Testis (tissue), 3 donors: ENCODE data around the gene RNF183. TPM values are rescaled to one million over a fixed set of nuclear protein-coding genes. Genes with fewer than 3 reads are reported as not detected.

Experiments
- DNase-seq: peaks from one replicate; pipeline ENCODE4 v3.0.0-alpha.2; 2019
- H3K27ac ChIP-seq, 2 donors: fragments of 200-600 bp; sonication (generic); one replicate each; pipeline ENCODE4 v1.5.1; 2019
- H3K27me3 ChIP-seq: fragments of 200-600 bp; sonication (generic); one replicate; pipeline ENCODE4 v1.5.1; 2019
- H3K36me3 ChIP-seq: fragments of 200-600 bp; sonication (generic); one replicate; pipeline ENCODE4 v1.5.1; 2017; ENCODE audit warnings: low read depth; ENCODE audit errors: missing control alignments
- H3K4me1 ChIP-seq: fragments of 200-600 bp; sonication (generic); one replicate; pipeline ENCODE4 v1.5.1; 2019
- H3K4me3 ChIP-seq, 2 donors: fragments of 200-600 bp; sonication (generic); one replicate each; pipeline ENCODE4 v1.5.1; 2017 to 2019
- H3K9me3 ChIP-seq: fragments of 200-600 bp; sonication (generic); one replicate; pipeline ENCODE4 v1.5.1; 2017
- CTCF ChIP-seq, 3 experiments: fragments of 450-650 bp in 2 of 3; fragments of 200-600 bp in 1 of 3; sonication (generic) in 1 of 3; IDR thresholded peaks; one replicate each; pipeline ENCODE4 v1.5.1; 2016 to 2019; ENCODE audit warnings: antibody characterized with exemption in 3 of 3, mild to moderate bottlenecking in 2 of 3, moderate library complexity in 1 of 3
- POLR2A ChIP-seq: fragments of 450-650 bp; IDR thresholded peaks from one replicate; pipeline ENCODE4 v1.6.1; 2017; ENCODE audit warnings: antibody characterized with exemption, mild to moderate bottlenecking, moderate library complexity
- WGBS, 2 donors: methylation state at CpG; one replicate each; pipeline ENCODE4 v1.1.5; 2018; 5-methylcytosine and 5-hydroxymethylcytosine counted together
- intact Hi-C: fragments of 100-400 bp; cut with DNase I; formaldehyde crosslinking; loops from one replicate; pipeline ENCODE4 v1.15.1; 2023; ENCODE audit warnings: low total_unique reads
- polyA plus RNA-seq: library from polyadenylated mRNA; stranded (reverse); fragments of 350-450 nt; fragmentation: Illumina TruSeq; extraction: RNeasy Lipid Tissue Mini Kit (QIAGEN cat#74804); gene quantifications from one replicate; pipeline ENCODE4 v1.2.3, GENCODE V29; 2014; ENCODE audit warnings: low read depth, low replicate concordance; ENCODE audit not compliant: insufficient read depth
- total RNA-seq, 2 donors: library from RNA; depleted of rRNA; stranded (reverse); fragments of >200 nt; gene quantifications; one replicate each; pipeline ENCODE4 v1.2.3, GENCODE V29; 2016

The RNF183 gene
- total and polyA plus RNA-seq, 3 donors from 2014 or later, result 1.7 to 7.5 (median 1.9) TPM

GRCh38 chr9:113326230-113326629 lies 23.1 kb upstream of the RNF183 start:
- no peak overlapping the region for H3K4me3 ChIP-seq
- DNase-seq, result no peak
- no peaks in the 10 kb centered on the region for H3K27me3 ChIP-seq
- TF ChIP-seq POLR2A (no peak), CTCF (IDR thresholded peaks at IDR 0.05) (no peak)
- H3K27ac ChIP-seq, result no peak overlapping the region
- 94 to 97% methylated on average over 4 of the region's 4 CpGs for WGBS, 2 donors
- H3K4me1 ChIP-seq, result no peaks in the 10 kb centered on the region
- H3K9me3 ChIP-seq, result no peaks in the 10 kb centered on the region
- H3K36me3 ChIP-seq, result no peaks in the 10 kb centered on the region
- intact Hi-C loops, result no loop called here

DNA sequence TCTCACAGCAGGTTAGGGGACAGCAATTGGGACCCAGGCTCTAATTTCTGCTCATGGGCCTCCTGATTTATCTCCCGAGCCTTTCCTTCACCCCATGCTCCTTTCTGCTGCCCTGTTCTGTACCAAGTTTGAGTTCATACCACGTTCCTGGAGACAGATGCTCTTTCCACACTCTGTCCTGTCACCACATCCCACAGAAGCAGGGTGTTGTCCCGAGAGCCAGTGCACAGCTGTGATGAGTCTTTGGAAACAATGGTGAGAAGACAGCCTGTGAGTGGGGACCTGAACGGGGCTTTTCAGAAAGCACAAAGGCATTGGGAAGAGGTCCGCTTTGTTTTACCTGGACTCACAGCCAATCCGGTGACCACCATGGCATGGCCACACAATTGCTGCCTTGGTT lies 19.5 kb upstream of the RNF183 start:
- H3K9me3 ChIP-seq, result no peaks in the 10 kb centered on the region
- H3K36me3 ChIP-seq, result no peaks in the 10 kb centered on the region
- 91 to 93% methylated on average over 6 of the region's 6 CpGs for WGBS, 2 donors
- intact Hi-C loops, result no loop called here
- no peak for TF ChIP-seq POLR2A
- no peak for TF ChIP-seq CTCF (IDR thresholded peaks at IDR 0.05)
- H3K27me3 ChIP-seq, result no peaks in the 10 kb centered on the region
- H3K4me1 ChIP-seq, result no peaks in the 10 kb centered on the region
- DNase-seq, result no peak
- H3K27ac ChIP-seq, result no peak overlapping the region
- H3K4me3 ChIP-seq, result no peak overlapping the region

GRCh38 chr9:113320051-113320450 lies 16.9 kb upstream of the RNF183 start:
- no peak overlapping the region for H3K4me3 ChIP-seq
- no peak overlapping the region for H3K27ac ChIP-seq
- no peaks in the 10 kb centered on the region for H3K27me3 ChIP-seq
- 92 to 100% methylated on average over 2 to 3 of the region's 3 CpGs for WGBS, 2 donors
- intact Hi-C loops, result no loop called here
- DNase-seq, result no peak
- no peak for TF ChIP-seq CTCF (IDR thresholded peaks at IDR 0.05)
- no peak for TF ChIP-seq POLR2A
- H3K9me3 ChIP-seq, result no peaks in the 10 kb centered on the region
- no peaks in the 10 kb centered on the region for H3K4me1 ChIP-seq
- H3K36me3 ChIP-seq, result no peaks in the 10 kb centered on the region

DNA sequence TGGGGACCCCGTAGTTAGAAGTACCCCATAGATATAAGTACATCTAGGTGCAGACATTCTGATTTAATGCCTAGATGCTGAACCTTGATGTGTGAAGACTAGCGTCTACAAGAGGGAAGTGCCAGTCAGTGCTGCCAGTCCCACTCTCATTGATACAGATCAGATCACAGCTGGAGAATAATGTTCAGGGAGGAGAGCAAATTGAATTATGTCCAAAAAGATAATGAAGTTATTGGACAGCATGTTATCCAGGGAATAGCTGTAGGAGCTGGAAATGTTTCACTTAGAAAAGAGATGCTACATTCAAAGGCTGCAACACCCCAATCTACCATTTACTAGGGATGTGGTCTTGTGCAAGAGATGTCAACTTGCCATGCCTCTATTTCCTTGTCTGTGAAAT lies 15.9 kb upstream of the RNF183 start:
- 91 to 100% methylated on average over 1 to 2 of the region's 2 CpGs for WGBS, 2 donors
- TF ChIP-seq POLR2A (no peak), CTCF (IDR thresholded peaks at IDR 0.05) (no peak)
- Histone ChIP-seq H3K27me3 (no peaks in the 10 kb centered on the region), H3K4me3 (no peak overlapping the region), H3K36me3 (no peaks in the 10 kb centered on the region), H3K4me1 (no peaks in the 10 kb centered on the region), H3K9me3 (no peaks in the 10 kb centered on the region), H3K27ac (no peak overlapping the region)
- intact Hi-C loops, result no loop called here
- no peak for DNase-seq

GRCh38 chr9:113317777-113318176 lies 14.6 kb upstream of the RNF183 start:
- Histone ChIP-seq H3K4me1 (no peaks in the 10 kb centered on the region), H3K36me3 (no peaks in the 10 kb centered on the region), H3K9me3 (no peaks in the 10 kb centered on the region), H3K27me3 (no peaks in the 10 kb centered on the region), H3K4me3 (no peak overlapping the region), H3K27ac (no peak overlapping the region)
- no peak for DNase-seq
- TF ChIP-seq CTCF (IDR thresholded peaks at IDR 0.05) (peak; percentile 11 to 42 (median 19)), POLR2A (no peak)
- WGBS, 2 donors, result 64 to 75% methylated on average over 2 of the region's 2 CpGs
- intact Hi-C loops, result no loop called here
